OCI-LY7 (cell line): ENCODE results near the gene P3H1. TPM values are rescaled to one million over a fixed set of nuclear protein-coding genes. Genes with fewer than 3 reads are reported as not detected.

Source experiments
- BruUV-seq: library from RNA; stranded (reverse); fragments of 400-500 nt; replicated peaks from 2 replicates; lab custom pipeline; 2021; lab: Mats Ljungman, UMichigan
- CTCF ChIA-PET: fragments of 300-600 bp; sonication (Branson Sonifier 250); formaldehyde crosslinking; loops from one replicate; lab custom pipeline; 2022; ENCODE audit warnings: antibody characterized with exemption; ENCODE audit not compliant: unreplicated experiment; lab: Charles Lee
- POLR2A ChIA-PET: fragments of 300-600 bp; sonication (Branson Sonifier 250); formaldehyde crosslinking; loops from one replicate; lab custom pipeline; 2022; ENCODE audit warnings: antibody characterized with exemption; lab: Charles Lee
- DNase-seq: peaks from one replicate; pipeline ENCODE4 v3.0.0-alpha.2; 2015; ENCODE audit warnings: low spot score
- H2AFZ ChIP-seq: fragments of 200-600 bp; sonication (generic), shearing (Covaris generic); 2 replicates; pipeline ENCODE4 v1.6.1; 2014; ENCODE audit warnings: mild to moderate bottlenecking, antibody characterized with exemption, low read length, moderate library complexity
- H3K27ac ChIP-seq: fragments of 200-600 bp; sonication (generic); 2 replicates; pipeline ENCODE4 v1.5.1; 2014; ENCODE audit warnings: mixed run types, low read depth, mild to moderate bottlenecking, moderate library complexity, low read length, inconsistent platforms; ENCODE audit not compliant: poor library complexity, severe bottlenecking
- H3K36me3 ChIP-seq: fragments of 200-600 bp; sonication (generic); 2 replicates; pipeline ENCODE4 v1.6.1; 2014; ENCODE audit warnings: mild to moderate bottlenecking, antibody characterized with exemption, low read length, moderate library complexity, mixed read lengths; ENCODE audit not compliant: insufficient read depth
- H3K4me1 ChIP-seq: fragments of 200-600 bp; sonication (generic); 2 replicates; pipeline ENCODE4 v1.5.1; 2014; ENCODE audit warnings: mild to moderate bottlenecking, low read length; ENCODE audit not compliant: insufficient read depth, poor library complexity, severe bottlenecking
- H3K4me2 ChIP-seq: fragments of 200-600 bp; sonication (generic); 2 replicates; pipeline ENCODE4 v1.6.1; 2014; ENCODE audit warnings: mild to moderate bottlenecking, low read length
- H3K4me3 ChIP-seq: fragments of 200-600 bp; sonication (generic); 2 replicates; pipeline ENCODE4 v1.5.1; 2014; ENCODE audit warnings: mild to moderate bottlenecking, low read depth, low read length; ENCODE audit not compliant: poor library complexity, severe bottlenecking
- H3K79me2 ChIP-seq: fragments of 200-600 bp; sonication (generic); 2 replicates; pipeline ENCODE4 v1.6.1; 2016; ENCODE audit warnings: low read depth, mild to moderate bottlenecking, low read length, moderate library complexity, mixed read lengths; ENCODE audit not compliant: insufficient read depth
- H3K9me2 ChIP-seq: fragments of 200-600 bp; sonication (generic); 2 replicates; pipeline ENCODE4 v1.6.1; 2016; ENCODE audit warnings: mild to moderate bottlenecking, low read length, mixed read lengths; ENCODE audit not compliant: insufficient read depth
- H3K9me3 ChIP-seq: fragments of 200-600 bp; sonication (generic); 2 replicates; pipeline ENCODE4 v1.6.1; 2014; ENCODE audit warnings: mild to moderate bottlenecking, mixed run types, low read length, mixed read lengths
- H4K20me1 ChIP-seq: fragments of 200-600 bp; sonication (generic); 2 replicates; pipeline ENCODE4 v1.6.1; 2014; ENCODE audit warnings: mild to moderate bottlenecking, antibody characterized with exemption, low read length, moderate library complexity, mixed read lengths; ENCODE audit not compliant: insufficient read depth
- CTCF ChIP-seq: fragments of 200-600 bp; sonication (generic); conservative IDR thresholded peaks from 2 replicates; pipeline ENCODE4 v1.5.1; 2014; ENCODE audit warnings: mild to moderate bottlenecking, antibody characterized with exemption, low read length, moderate library complexity, mixed read lengths
- EZH2phosphoT487 ChIP-seq: fragments of 200-600 bp; sonication (generic); IDR thresholded peaks from 2 replicates; pipeline ENCODE4 v1.6.1; 2018; ENCODE audit warnings: low read depth, borderline replicate concordance, mild to moderate bottlenecking, mixed run types, antibody characterized with exemption, low read length, moderate library complexity, mixed read lengths
- intact Hi-C: fragments of 100-400 bp; cut with micrococcal nuclease; formaldehyde crosslinking; loops from one replicate; pipeline ENCODE4 v1.10.0; 2022; ENCODE audit not compliant: unreplicated experiment
- total RNA-seq, 2 experiments: library from RNA; depleted of rRNA in 1 of 2; stranded (reverse); fragments of >200 nt in 1 of 2; shearing (Covaris generic) in 1 of 2; gene quantifications; 2 replicates each; pipeline ENCODE4 v1.2.3, GENCODE V29; 2014 to 2022

P3H1 gene
- total RNA-seq, 2 experiments from 2014 or later = 39.0 to 45.7 TPM

GRCh38 chr1:42786097-42786496 lies 19.3 kb upstream of the P3H1 start:
- no peak for DNase-seq
- ChIA-PET CTCF (no interaction called here), POLR2A (no interaction called here)
- H2AFZ ChIP-seq = no peak overlapping the region
- H3K79me2 ChIP-seq = no peaks in the 10 kb centered on the region
- BruUV-seq = no TSS peak
- no peaks in the 10 kb centered on the region for H3K4me1 ChIP-seq
- TF ChIP-seq CTCF = no peak
- no peak for TF ChIP-seq EZH2phosphoT487
- no peaks in the 10 kb centered on the region; the same call in 1 of the 2 replicates for H4K20me1 ChIP-seq
- peaks cover 18% of the 10 kb centered on the region; the same call in 1 of the 2 replicates for H3K36me3 ChIP-seq
- intact Hi-C loops = no loop called here
- no peak overlapping the region for H3K4me3 ChIP-seq
- H3K9me2 ChIP-seq = no peaks in the 10 kb centered on the region
- H3K27ac ChIP-seq = no peak overlapping the region
- no peaks in the 10 kb centered on the region for H3K9me3 ChIP-seq
- no peak overlapping the region for H3K4me2 ChIP-seq

- Histone ChIP-seq H3K27ac (no peak within 1 kb of the TSS), H2AFZ (no peak within 1 kb of the TSS), H3K9me3 (no peaks in the 10 kb centered on the region), H3K79me2 (no peaks in the 10 kb centered on the region), H3K4me2 (no peak within 1 kb of the TSS), H3K36me3 (peaks cover 28% of the 10 kb centered on the region), H3K4me1 (no peaks in the 10 kb centered on the region), H3K9me2 (no peaks in the 10 kb centered on the region), H3K4me3 (no peak within 1 kb of the TSS), H4K20me1 (no peaks in the 10 kb centered on the region; the same call in 1 of the 2 replicates)
- CTCF ChIA-PET = no interaction called here
- DNase-seq = no peak
- intact Hi-C loops = no loop called here
- no TSS peak for BruUV-seq
- POLR2A ChIA-PET = no interaction called here
- no peak for TF ChIP-seq EZH2phosphoT487
These were observed 18.3 kb upstream of the P3H1 start, which contains the start of gene TMEM269 for GRCh38 chr1:42784946-42785693. TSS of gene TMEM269 (plus strand) at chr1:42784991. CDS start at chr1:42789894, 4,903 bp downstream.

GRCh38 chr1:42784547-42784945 lies 17.7 kb upstream of the P3H1 start:
- H3K4me2 ChIP-seq = no peak overlapping the region
- H4K20me1 ChIP-seq = no peaks in the 10 kb centered on the region; the same call in 1 of the 2 replicates
- POLR2A ChIA-PET = interaction anchor here (1.4 kb wide), 1 partner anchor 16 kb away, joined by 5 read pairs; no protein-coding TSS in a partner anchor
- no peaks in the 10 kb centered on the region for H3K4me1 ChIP-seq
- H3K36me3 ChIP-seq = peaks cover 34% of the 10 kb centered on the region
- H3K79me2 ChIP-seq = no peaks in the 10 kb centered on the region
- CTCF ChIA-PET = no interaction called here
- no peak overlapping the region for H3K27ac ChIP-seq
- intact Hi-C loops = no loop called here
- H2AFZ ChIP-seq = no peak overlapping the region
- no peak for DNase-seq
- no peaks in the 10 kb centered on the region for H3K9me2 ChIP-seq
- TF ChIP-seq EZH2phosphoT487 (no peak), CTCF (no peak)
- H3K9me3 ChIP-seq = no peaks in the 10 kb centered on the region
- no peak overlapping the region for H3K4me3 ChIP-seq
- BruUV-seq = no TSS peak
